Lower lobe of right lung (tissue), 2 donors: ENCODE results near the gene SLC11A2. TPM values are rescaled to one million over a fixed set of nuclear protein-coding genes. Genes with fewer than 3 reads are reported as not detected.

Experiments
- ATAC-seq, 2 donors: fragments of 200-7000 bp; cut with Tn5 transposase; one replicate each; pipeline ENCODE4 v1.9.1; 2020 to 2022; ENCODE audit warnings: mild to moderate bottlenecking in 2 of 2, moderate library complexity in 2 of 2
- DNase-seq: peaks from one replicate; pipeline ENCODE4 v3.0.0-alpha.2; 2020
- H3K27ac ChIP-seq: fragments of 200-600 bp; one replicate; pipeline ENCODE4 v1.8.0; 2022
- H3K27me3 ChIP-seq: fragments of 200-600 bp; one replicate; pipeline ENCODE4 v1.8.0; 2022; ENCODE audit warnings: low read depth
- H3K36me3 ChIP-seq: fragments of 200-600 bp; one replicate; pipeline ENCODE4 v1.8.0; 2022; ENCODE audit warnings: mild to moderate bottlenecking
- H3K4me1 ChIP-seq: fragments of 200-600 bp; one replicate; pipeline ENCODE4 v1.8.0; 2022
- H3K4me3 ChIP-seq: fragments of 200-600 bp; one replicate; pipeline ENCODE4 v1.8.0; 2022; ENCODE audit warnings: mild to moderate bottlenecking
- H3K9me3 ChIP-seq: fragments of 200-600 bp; one replicate; pipeline ENCODE4 v1.8.0; 2022
- intact Hi-C: fragments of 100-400 bp; cut with DNase I; formaldehyde crosslinking; loops from one replicate; pipeline ENCODE4 v1.11.0; 2022
- total RNA-seq: library from RNA; stranded (reverse); fragmentation: NEBNext Ultra II Directional; extraction: Animal tissue kit (Norgen Biotek cat#: 25700); gene quantifications from one replicate; pipeline ENCODE4 v1.2.1, GENCODE V29; 2021
- TF ChIP-seq, protein P1 (sequence below): fragments of 200-600 bp; IDR thresholded peaks from one replicate; pipeline ENCODE4 v1.8.0; 2022; ENCODE audit warnings: antibody characterized with exemption, mild to moderate bottlenecking
- donor health status: DM: no; HTN: yes; CAD: no; lungs with severe emphysema.

Gene SLC11A2
- total RNA-seq, 1 donor from 2014 or later, result 102 TPM

DNA sequence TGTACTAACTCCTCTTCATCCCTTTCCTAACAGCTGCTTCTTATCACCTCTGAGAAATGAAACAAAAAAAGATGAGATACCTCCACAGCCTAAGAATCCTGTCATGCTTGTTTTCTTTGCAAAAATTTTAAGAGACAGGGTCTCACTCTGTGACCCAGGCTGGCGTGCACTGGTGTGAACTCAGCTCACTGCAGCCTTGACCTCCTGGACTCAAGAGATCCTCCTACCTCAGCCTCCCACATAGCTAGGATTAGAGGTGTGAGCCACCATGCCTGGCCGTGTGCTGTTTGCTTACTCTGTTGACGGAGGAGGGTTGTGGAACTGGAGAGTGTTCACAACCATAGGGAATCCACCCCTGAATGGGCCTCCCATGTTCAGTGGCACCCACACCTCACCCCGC is 41.0 kb upstream of the SLC11A2 start:
- intact Hi-C loops, result no loop called here
- TF ChIP-seq, protein P1, sequence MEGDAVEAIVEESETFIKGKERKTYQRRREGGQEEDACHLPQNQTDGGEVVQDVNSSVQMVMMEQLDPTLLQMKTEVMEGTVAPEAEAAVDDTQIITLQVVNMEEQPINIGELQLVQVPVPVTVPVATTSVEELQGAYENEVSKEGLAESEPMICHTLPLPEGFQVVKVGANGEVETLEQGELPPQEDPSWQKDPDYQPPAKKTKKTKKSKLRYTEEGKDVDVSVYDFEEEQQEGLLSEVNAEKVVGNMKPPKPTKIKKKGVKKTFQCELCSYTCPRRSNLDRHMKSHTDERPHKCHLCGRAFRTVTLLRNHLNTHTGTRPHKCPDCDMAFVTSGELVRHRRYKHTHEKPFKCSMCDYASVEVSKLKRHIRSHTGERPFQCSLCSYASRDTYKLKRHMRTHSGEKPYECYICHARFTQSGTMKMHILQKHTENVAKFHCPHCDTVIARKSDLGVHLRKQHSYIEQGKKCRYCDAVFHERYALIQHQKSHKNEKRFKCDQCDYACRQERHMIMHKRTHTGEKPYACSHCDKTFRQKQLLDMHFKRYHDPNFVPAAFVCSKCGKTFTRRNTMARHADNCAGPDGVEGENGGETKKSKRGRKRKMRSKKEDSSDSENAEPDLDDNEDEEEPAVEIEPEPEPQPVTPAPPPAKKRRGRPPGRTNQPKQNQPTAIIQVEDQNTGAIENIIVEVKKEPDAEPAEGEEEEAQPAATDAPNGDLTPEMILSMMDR, result no peak
- DNase-seq, result no peak
- H3K4me1 ChIP-seq, result no peaks in the 10 kb centered on the region
- H3K27ac ChIP-seq, result no peak overlapping the region
- no peaks in the 10 kb centered on the region for H3K27me3 ChIP-seq
- no peaks in the 10 kb centered on the region for H3K9me3 ChIP-seq
- no peak overlapping the region for H3K4me3 ChIP-seq
- no peak for ATAC-seq
- H3K36me3 ChIP-seq, result peaks cover 98% of the 10 kb centered on the region

DNA sequence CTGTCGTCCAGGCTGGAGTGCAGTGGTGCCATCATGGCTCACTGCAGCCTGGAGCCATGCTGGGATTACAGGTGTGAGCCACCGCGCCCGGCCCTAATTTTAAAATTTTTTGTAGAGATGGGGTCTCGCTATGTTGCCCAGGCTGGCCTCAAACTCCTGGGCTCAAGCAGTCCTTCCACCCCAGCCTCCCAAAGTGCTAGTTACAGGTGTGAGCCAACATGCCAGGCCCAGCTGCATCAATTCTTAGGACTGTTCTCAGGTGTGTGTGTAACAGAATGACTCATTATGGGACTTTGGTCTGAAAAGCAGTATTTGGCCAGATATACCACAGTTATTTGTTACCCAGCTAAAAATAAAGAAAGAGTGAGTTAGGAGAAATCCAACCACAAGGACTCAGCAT is 39.3 kb upstream of the SLC11A2 start:
- no peak overlapping the region for H3K4me3 ChIP-seq
- ATAC-seq, result no peak
- TF ChIP-seq, protein P1, result no peak
- peaks cover 98% of the 10 kb centered on the region for H3K36me3 ChIP-seq
- H3K27me3 ChIP-seq, result no peaks in the 10 kb centered on the region
- intact Hi-C loops, result no loop called here
- DNase-seq, result no peak
- H3K27ac ChIP-seq, result no peak overlapping the region
- no peaks in the 10 kb centered on the region for H3K4me1 ChIP-seq
- no peaks in the 10 kb centered on the region for H3K9me3 ChIP-seq

DNA sequence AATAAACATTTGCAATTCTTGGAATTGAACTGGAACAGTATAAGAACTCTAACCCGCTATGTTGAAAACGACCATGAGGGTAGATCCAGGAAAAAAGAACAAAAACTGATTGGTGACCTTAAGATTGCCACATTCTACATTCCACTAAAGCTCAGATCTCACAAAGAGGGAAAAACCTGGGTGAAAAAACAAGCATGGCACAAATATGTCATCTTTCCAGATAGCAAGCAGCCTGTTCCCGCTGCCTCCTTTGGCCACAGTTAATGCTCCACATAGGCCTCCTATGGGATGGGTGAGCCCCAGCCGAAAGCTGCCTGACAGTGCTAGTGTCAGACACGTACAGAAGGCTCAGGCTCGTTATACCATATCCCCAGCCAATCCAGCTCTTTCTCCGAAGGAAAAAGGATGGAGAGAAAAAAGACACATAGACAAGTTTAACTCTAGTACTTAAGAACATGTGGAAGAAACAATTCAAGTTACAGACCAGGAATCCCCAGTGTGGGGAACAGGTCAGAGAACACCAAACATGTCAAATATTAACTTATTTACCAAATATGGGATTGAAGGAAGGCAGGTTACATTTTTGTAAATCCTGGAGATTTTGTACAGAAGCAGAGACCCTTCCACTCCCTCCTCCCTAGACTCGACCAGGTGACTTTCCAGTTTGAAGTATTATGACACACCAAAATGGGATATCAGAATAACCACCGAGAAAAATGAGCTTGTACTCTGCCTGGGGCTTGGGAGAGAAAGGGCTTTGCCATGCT is 36.6 kb upstream of the SLC11A2 start:
- H3K4me1 ChIP-seq, result no peaks in the 10 kb centered on the region
- peaks cover 100% of the 10 kb centered on the region for H3K36me3 ChIP-seq
- DNase-seq, result no peak
- TF ChIP-seq, protein P1, result no peak
- no peak for ATAC-seq
- no peak overlapping the region for H3K27ac ChIP-seq
- H3K4me3 ChIP-seq, result no peak overlapping the region
- H3K9me3 ChIP-seq, result no peaks in the 10 kb centered on the region
- H3K27me3 ChIP-seq, result no peaks in the 10 kb centered on the region
- intact Hi-C loops, result no loop called here

DNA sequence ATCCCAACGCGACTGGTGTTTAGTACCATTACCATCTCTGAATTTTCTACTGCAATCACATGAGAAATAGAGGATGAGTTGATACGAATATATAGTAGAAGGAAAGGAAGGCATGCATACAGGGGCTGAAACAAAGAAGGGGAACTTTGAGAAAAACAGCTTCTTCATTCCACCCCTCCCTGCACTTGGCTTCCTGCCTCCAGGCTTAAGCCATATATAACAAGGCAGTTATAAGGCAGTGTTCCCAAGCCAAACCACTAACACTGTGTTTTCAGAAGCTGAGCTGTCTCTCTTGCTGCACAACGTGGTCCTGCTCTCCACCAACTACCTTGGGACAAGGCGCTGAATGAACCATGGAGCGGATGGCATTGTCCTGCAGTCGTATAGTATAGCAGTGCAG is 32.9 kb upstream of the SLC11A2 start:
- DNase-seq (no peak), ATAC-seq (no peak)
- Histone ChIP-seq H3K36me3 (peaks cover 100% of the 10 kb centered on the region), H3K9me3 (no peaks in the 10 kb centered on the region), H3K27me3 (no peaks in the 10 kb centered on the region), H3K4me1 (no peaks in the 10 kb centered on the region), H3K27ac (no peak overlapping the region), H3K4me3 (no peak overlapping the region)
- intact Hi-C loops, result no loop called here
- TF ChIP-seq, protein P1, result no peak

DNA sequence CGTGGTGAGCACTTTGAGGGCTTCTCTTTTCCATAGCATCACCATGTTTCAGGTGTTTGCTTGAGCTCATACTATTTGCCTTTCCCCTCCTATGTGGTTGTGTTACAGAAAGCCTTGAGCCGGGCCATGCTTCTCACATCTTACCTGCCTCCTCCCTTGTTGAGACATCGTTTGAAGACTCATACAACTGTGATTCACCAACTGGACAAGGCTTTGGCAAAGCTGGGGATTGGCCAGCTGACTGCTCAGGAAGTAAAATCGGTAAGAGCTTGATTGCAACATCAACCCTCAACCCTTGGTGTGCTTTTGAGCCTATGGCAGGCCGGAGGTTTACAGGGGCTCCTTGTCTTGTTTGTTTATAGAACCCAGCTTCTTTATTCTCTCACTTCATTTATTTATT is 30.1 kb upstream of the SLC11A2 start:
- TF ChIP-seq, protein P1, result no peak
- DNase-seq, result peak; percentile 57
- intact Hi-C loops, result no loop called here
- Histone ChIP-seq H3K4me3 (no peak overlapping the region), H3K36me3 (peaks cover 99% of the 10 kb centered on the region), H3K27ac (no peak overlapping the region), H3K4me1 (peaks cover 5% of the 10 kb centered on the region), H3K9me3 (no peaks in the 10 kb centered on the region), H3K27me3 (no peaks in the 10 kb centered on the region)
- ATAC-seq, result peak; percentile 72 to 76
